Transverse colon (tissue), 4 donors: ENCODE measurements around the gene SERPINA1.

Source experiments
- CTCF ChIP-seq, 5 experiments: fragments of 200-600 bp in 3 of 5; fragments of 450-650 bp in 2 of 5; sonication (generic) in 3 of 5; IDR thresholded peaks; 1 replicate in 2 of 5; 2 replicates in 3 of 5; pipeline ENCODE4 v1.5.1; 2016 to 2017; ENCODE audit warnings: antibody characterized with exemption in 5 of 5, inconsistent platforms in 3 of 5, mild to moderate bottlenecking in 2 of 5, moderate library complexity in 1 of 5
- POLR2AphosphoS5 ChIP-seq, 3 donors: sonication (generic); formaldehyde crosslinking; IDR thresholded peaks; one replicate each; pipeline ENCODE4 v1.6.1; 2016; ENCODE audit warnings: antibody characterized with exemption in 3 of 3

- TF ChIP-seq CTCF (IDR thresholded peaks at IDR 0.05) (no peak), POLR2AphosphoS5 (IDR thresholded peaks at IDR 0.05) (peak in 1 of 3 donors; percentile 19)
Observed at GRCh38 chr14:94386085-94387031, 2.0 kb downstream of the SERPINA1 start.
